Measurements from ENCODE around the gene CREB5.

Gene CREB5

GRCh38 chr7:28554802-28555471 is 142.6 kb downstream of the CREB5 start:
- DNase-seq = no peak

- no peak for DNase-seq
Measured at GRCh38 chr7:28556025-28556424, 143.7 kb downstream of the CREB5 start.

GRCh38 chr7:28556671-28557070 is 144.4 kb downstream of the CREB5 start:
- no peak for DNase-seq

- no peak for DNase-seq
Measured at GRCh38 chr7:28558236-28558635, 145.9 kb downstream of the CREB5 start.

- DNase-seq = no peak
Measured at GRCh38 chr7:28560767-28561166, 148.4 kb downstream of the CREB5 start.

- no peak for DNase-seq
Measured at GRCh38 chr7:28564033-28564432, 151.7 kb downstream of the CREB5 start.

- DNase-seq = no peak
Measured at GRCh38 chr7:28564755-28565374, 152.5 kb downstream of the CREB5 start.

GRCh38 chr7:28565980-28566379 is 153.7 kb downstream of the CREB5 start:
- no peak for DNase-seq

- no peak for DNase-seq
Measured at GRCh38 chr7:28570113-28570969, 158.0 kb downstream of the CREB5 start.

- DNase-seq = no peak
Measured at GRCh38 chr7:28570970-28571288, 158.6 kb downstream of the CREB5 start.

GRCh38 chr7:28571405-28571804 is 159.1 kb downstream of the CREB5 start:
- no peak for DNase-seq

GRCh38 chr7:28572321-28573058 is 160.2 kb downstream of the CREB5 start:
- no peak for DNase-seq

- DNase-seq = no peak
Measured at GRCh38 chr7:28573059-28573553, 160.8 kb downstream of the CREB5 start.

GRCh38 chr7:28573651-28574301 is 161.5 kb downstream of the CREB5 start:
- DNase-seq = no peak

- DNase-seq = no peak
Measured at GRCh38 chr7:28575241-28575643, 162.9 kb downstream of the CREB5 start.

- no peak for DNase-seq
Measured at GRCh38 chr7:28576656-28577055, 164.3 kb downstream of the CREB5 start.

- DNase-seq = no peak
Measured at GRCh38 chr7:28579571-28579970, 167.3 kb downstream of the CREB5 start.

GRCh38 chr7:28580665-28581064 is 168.3 kb downstream of the CREB5 start:
- no peak for DNase-seq

GRCh38 chr7:28581351-28581750 is 169.0 kb downstream of the CREB5 start:
- DNase-seq = no peak

- no peak for DNase-seq
Measured at GRCh38 chr7:28582226-28582625, 169.9 kb downstream of the CREB5 start.

GRCh38 chr7:28584235-28584634 is 171.9 kb downstream of the CREB5 start:
- DNase-seq = no peak

- no peak for DNase-seq
Measured at GRCh38 chr7:28586736-28587135, 174.4 kb downstream of the CREB5 start.

GRCh38 chr7:28587211-28587610 is 174.9 kb downstream of the CREB5 start:
- no peak for DNase-seq
